NCI-H2029 (cell line): ENCODE results near the gene ADAMTS2.
"Not testable (repeated sequence)": the region's sequence is repeated elsewhere in the genome, so short reads cannot be mapped to it uniquely, and the experiment has no call there.

Experiments used
- DNase-seq: peaks from one replicate; lab custom pipeline; 2025; lab: John Stamatoyannopoulos, UW

The ADAMTS2 gene

GRCh38 chr5:179111267-179112207 lies 233.7 kb downstream of the ADAMTS2 start:
- no peak for DNase-seq

- no peak for DNase-seq
Measured at GRCh38 chr5:179110528-179110927, 234.7 kb downstream of the ADAMTS2 start.

- DNase-seq: not testable (repeated sequence)
Measured at GRCh38 chr5:179101282-179101681, 244.0 kb downstream of the ADAMTS2 start.

GRCh38 chr5:179089502-179089901 lies 255.8 kb downstream of the ADAMTS2 start:
- DNase-seq: no peak

GRCh38 chr5:179080724-179081123 lies 264.5 kb downstream of the ADAMTS2 start:
- DNase-seq: no peak

GRCh38 chr5:179079165-179079987 lies 265.9 kb downstream of the ADAMTS2 start:
- no peak for DNase-seq

GRCh38 chr5:179065703-179066102 lies 279.6 kb downstream of the ADAMTS2 start:
- no peak for DNase-seq

GRCh38 chr5:179061025-179061424 lies 284.2 kb downstream of the ADAMTS2 start:
- DNase-seq: no peak
